T47D (cell line): ENCODE data around the gene KCNH6.

Source experiments
- DNase-seq, 2 experiments: peaks; one replicate each; pipeline versions ENCODE4 v3.0.0 to v3.0.0-alpha.2; 2011 to 2012; ENCODE audit warnings: low read depth in 1 of 2, low spot score in 1 of 2
- JUND ChIP-seq: IDR thresholded peaks from 2 replicates; pipeline ENCODE4 v1.6.1; 2012; ENCODE audit warnings: low read depth
- in situ Hi-C: cut with HindIII; loops from 2 replicates; pipeline ENCODE4 v1.10.0; 2016; ENCODE audit warnings: low sequenced_read_pairs, low pct_unique_long_range_greater_than_20kb

KCNH6 gene

GRCh38 chr17:63523253-63523855 lies at the start of gene KCNH6:
TSS of gene KCNH6 (plus strand) at chr17:63523358. CDS start at chr17:63523414, 56 bp downstream.
- peak in 1 of 2 experiments; percentile 33 for DNase-seq
- in situ Hi-C loops, result no loop called here
- TF ChIP-seq JUND, result no peak

DNA sequence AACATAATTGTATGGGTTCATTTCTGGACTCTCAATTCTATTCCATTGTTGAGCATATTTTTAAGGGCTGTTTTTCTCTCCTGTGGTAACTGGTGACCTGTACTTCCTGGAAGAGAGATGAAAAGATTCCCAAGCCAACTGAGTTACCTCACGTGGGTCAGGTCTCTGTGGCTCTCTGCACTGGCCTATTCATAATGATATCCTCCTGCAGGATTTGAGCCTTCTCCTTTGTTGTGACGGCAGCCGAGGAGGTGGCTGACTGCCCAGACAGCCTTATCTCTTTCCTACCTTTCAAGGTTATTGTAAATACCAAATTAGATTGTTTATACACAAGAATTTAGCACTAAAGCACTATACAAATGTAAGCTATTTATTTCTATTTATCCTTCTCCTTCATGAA lies 49.0 kb upstream of the KCNH6 start:
- TF ChIP-seq JUND, result no peak
- in situ Hi-C loops, result no loop called here
- DNase-seq, result peak; percentile 20 to 75

DNA sequence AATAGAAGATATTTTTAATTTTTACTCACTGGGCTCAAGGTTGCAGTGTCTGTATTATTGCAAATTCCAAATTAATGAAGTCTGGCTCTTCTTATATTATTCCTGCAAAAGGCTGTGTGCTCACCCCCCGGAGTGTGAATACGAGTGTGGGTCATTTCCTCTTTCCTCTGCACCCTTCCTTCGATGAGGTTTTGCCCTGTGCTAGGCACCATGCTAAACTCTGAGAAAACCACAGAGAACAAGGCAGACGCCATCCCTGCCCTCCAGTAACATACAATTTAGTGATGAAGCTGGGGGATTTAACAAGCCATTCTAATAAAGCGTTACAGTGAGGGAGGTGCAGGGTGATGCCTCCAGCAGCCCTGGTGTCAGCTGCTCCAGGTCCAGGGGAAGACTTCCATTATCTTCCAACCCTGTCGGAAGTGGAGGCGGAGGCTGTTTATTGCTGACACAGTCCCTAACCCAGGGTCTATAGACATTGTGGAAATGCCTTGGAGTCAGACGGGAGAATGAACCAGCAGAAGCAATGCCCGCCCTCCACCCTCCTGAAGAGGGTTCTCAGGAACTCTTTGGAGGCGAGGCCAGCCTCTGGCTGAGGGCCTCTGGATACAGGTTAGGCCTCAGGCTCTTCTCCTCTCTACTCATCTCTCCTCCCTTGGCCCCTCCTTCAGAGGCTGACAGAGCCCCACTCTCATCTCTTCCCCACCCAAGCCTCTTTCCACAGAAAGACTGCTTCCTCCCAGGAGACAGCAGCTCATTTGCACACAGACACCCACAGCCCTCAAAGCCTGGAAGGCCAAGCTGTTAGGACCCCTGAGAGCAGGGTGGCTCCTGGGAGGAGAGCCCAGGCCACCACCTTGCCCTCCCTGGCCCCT lies 48.3 kb upstream of the KCNH6 start:
- in situ Hi-C loops, result no loop called here
- no peak for DNase-seq
- no peak for TF ChIP-seq JUND

DNA sequence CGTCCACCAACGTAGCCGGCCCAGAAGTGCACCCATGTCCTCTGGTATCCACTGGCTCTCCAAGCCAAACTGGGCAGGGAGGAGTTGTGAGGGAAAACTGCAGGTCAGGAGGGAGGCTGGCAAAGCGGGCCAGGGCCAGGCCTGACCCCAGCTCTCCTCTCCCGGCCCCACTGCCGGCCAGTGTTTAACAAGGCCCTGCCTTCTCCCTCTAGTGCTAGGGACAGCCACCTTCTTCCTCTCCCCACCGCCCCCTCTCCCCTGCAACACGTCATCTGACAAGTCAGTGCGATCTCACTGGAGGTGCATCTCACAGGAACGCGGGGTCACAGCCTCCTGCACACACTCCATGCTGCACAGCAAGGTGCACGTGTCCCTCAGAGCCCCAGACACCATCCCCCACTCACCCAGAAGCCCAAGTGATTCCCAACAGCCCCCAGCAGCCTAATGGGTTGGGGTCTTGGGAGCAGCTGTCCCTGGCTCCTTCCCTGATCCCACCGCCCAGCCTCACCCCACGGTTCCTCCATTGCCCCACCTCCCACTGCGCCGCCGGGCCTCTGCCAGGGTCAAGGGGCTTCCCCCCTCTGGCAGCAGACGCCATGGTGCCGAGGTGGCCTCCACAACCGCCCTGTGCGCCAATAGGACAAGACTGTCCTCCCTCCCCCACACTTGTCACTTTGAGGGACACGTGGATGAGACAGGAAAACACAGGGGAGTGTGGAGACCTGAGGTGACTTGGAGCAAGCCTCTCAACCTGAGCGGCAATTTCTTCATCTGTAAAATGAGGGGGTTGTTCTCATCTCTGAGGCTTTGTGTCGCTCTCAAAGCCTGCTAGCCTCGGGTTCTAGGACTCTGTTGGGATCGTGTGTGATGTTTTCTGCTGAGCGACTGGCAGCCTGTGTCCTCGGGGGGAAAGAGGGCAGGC lies 47.4 kb upstream of the KCNH6 start:
- no peak for DNase-seq
- no peak for TF ChIP-seq JUND
- in situ Hi-C loops, result no loop called here

DNA sequence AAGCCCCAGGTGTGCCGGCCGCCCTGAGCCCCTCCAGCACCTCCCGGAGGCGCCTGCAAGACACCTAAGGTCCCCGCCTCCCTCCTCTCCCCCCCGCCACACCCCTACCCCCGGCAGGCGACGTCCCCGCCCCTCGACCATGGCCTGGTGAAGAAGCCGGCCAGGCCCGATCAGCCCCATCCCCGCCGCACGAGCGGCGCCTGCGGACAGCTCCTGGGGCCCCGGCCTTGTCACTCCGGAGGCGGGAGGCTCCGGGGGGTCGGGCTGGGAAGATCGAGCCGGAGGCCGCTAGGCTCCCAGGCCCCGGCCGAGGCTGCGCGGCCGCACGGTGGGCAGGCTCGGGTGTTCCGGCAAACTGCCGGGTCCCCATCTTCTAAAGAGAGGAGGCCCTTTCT lies 46.7 kb upstream of the KCNH6 start:
- DNase-seq, result no peak
- in situ Hi-C loops, result no loop called here
- no peak for TF ChIP-seq JUND

- TF ChIP-seq JUND, result no peak
- in situ Hi-C loops, result no loop called here
Observed at GRCh38 chr17:63476854-63477479, 46.2 kb upstream of the KCNH6 start, which contains the start of gene ACE. TSS of gene ACE (plus strand) at chr17:63477061. CDS start at chr17:63477095, 34 bp downstream.

DNA sequence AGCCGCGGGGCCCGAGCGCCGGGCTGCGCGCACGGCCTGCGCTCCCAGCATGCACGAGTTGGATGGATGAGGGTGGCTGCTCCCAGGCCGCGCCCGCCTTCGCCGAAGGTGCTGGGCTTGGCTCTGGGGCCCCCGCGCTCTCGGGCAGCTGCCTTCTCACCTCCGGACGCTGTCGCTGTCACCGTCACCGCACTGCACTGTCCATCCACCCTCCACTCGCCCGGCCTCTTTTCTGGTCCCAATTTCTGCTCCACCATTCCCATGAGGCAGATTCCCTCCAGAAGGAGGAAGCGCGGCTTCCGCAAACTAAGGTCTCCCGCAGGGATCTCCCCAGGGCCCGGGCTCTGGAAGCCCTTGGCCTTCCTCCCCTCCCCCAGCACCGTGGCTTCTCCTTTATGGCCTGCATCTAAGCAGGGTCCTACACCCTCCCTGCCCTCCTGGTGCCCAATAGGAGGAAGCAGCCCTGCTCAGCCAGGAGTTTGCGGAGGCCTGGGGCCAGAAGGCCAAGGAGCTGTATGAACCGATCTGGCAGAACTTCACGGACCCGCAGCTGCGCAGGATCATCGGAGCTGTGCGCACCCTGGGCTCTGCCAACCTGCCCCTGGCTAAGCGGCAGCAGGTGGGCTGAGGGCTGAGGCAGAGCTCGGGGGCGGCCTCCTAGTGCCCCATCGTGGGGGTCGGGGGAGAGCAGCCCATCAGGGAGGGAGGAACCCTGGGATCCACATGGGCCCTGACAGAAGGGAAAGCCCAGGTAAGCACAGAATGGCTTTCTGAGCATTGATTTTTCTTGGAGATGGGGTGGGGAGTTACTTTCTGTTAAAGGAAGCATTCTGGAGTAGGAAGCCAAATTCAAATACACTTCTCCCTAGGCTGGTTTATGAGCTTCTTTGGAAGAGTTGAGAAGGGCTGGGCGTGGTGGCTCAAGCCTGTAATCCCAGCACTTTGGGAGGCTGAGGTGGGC lies 45.4 kb upstream of the KCNH6 start:
- peak; percentile 17 to 53 for DNase-seq
- in situ Hi-C loops, result no loop called here
- no peak for TF ChIP-seq JUND

More at GRCh38 chr17:63476854-63477479, 46.2 kb upstream of the KCNH6 start, which contains the start of gene ACE:
- peak; percentile 64 to 89 for DNase-seq

DNA sequence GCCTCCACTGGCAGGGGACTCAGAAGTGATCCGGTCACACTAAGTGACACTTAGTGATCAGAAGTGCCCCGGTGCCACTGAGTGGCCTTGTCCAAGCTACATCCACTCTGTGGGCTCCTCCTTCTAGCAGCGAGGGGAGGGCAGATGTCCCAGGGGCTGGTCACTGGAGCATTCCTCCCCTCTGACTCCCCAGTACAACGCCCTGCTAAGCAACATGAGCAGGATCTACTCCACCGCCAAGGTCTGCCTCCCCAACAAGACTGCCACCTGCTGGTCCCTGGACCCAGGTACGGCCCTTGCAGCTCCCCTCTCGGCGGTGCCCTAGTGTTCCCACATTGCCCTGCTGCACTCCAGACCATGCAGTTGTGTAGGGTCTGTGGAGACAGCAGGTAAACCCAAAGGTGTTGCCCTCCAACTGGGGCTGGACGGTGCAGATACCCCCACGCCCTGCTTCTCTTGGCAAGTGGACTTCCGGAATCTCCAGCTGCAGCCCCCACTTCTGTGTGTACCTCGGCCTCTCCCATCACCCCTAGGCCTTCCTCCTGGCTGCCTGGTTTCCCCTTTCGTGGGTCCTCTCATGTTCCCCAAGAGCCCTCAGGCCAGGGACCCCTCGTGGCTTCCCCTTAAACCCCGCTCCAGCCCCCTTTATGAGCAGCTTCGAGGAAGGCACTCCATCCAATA lies 44.2 kb upstream of the KCNH6 start:
- DNase-seq, result peak; percentile 93 to 98
- no peak for TF ChIP-seq JUND
- in situ Hi-C loops, result no loop called here

DNA sequence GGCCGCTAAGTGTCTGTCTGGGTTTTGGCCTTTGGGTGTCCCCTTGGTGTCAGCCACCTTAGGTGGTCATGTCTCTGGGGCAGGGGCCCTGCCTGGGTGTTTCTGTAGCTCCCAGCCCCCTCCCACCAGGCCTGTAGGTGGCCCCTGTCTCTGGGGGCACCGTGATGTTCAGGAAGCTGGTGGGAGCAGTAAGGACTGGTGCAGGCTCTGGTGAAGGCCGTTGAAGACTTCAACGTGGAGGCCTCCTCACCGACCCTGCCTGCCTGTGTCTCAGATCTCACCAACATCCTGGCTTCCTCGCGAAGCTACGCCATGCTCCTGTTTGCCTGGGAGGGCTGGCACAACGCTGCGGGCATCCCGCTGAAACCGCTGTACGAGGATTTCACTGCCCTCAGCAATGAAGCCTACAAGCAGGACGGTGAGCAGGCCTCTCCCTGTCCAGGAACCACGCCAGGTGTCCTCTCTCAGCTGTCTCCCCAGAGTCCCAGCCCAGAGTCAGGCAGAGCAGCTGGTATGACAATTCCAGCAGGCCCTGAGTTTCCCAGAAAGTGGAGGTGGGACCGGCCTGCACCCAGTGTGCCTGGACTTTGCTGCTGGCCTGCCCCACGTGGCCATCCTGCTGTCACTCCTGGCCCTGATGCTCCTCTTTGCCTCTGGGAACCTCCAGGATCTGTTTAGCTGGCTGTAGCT lies 43.5 kb upstream of the KCNH6 start:
- no peak for DNase-seq
- TF ChIP-seq JUND, result no peak
- in situ Hi-C loops, result no loop called here

GRCh38 chr17:63480192-63480784 lies 42.9 kb upstream of the KCNH6 start:
- in situ Hi-C loops, result no loop called here
- no peak for DNase-seq
- no peak for TF ChIP-seq JUND
